Panc1 (cell line): ENCODE results near the gene RIMS1.

Source experiments
- CTCF ChIP-seq: fragments of 450-650 bp; IDR thresholded peaks from 2 replicates; pipeline ENCODE4 v1.5.1; 2017; ENCODE audit warnings: mild to moderate bottlenecking
- POLR2AphosphoS5 ChIP-seq: IDR thresholded peaks from 2 replicates; pipeline ENCODE4 v1.6.1; 2012; ENCODE audit warnings: mild to moderate bottlenecking, low read depth, low read length, moderate library complexity
- REST ChIP-seq, 2 experiments: IDR thresholded peaks; 2 replicates each; pipeline ENCODE4 v1.6.1; 2011 to 2012; ENCODE audit warnings: low read depth in 2 of 2, control low read depth in 1 of 2, low read length in 1 of 2, mild to moderate bottlenecking in 1 of 2, moderate library complexity in 1 of 2; ENCODE audit not compliant: insufficient read depth in 1 of 2
- SIN3A ChIP-seq: IDR thresholded peaks from 2 replicates; pipeline ENCODE4 v1.6.1; 2012; ENCODE audit warnings: low read depth, mild to moderate bottlenecking, low read length, moderate library complexity, borderline replicate concordance; ENCODE audit not compliant: insufficient read depth
- TCF7L2 ChIP-seq: IDR thresholded peaks from 2 replicates; pipeline ENCODE4 v1.6.1; 2011; ENCODE audit warnings: mild to moderate bottlenecking, low read depth, low read length, inconsistent platforms

- TF ChIP-seq CTCF (no peak), POLR2AphosphoS5 (no peak), REST (IDR thresholded peaks at IDR 0.05; ENCODE audit: insufficient read depth in 1 of 2, low read depth in 2 of 2, low read length in 1 of 2) (no peak), SIN3A (no peak), TCF7L2 (no peak)
Observed at GRCh38 chr6:72248621-72249020, 362.3 kb downstream of the RIMS1 start.
